Testis (tissue), 3 donors: ENCODE measurements around the gene CBX5. TPM values are rescaled to one million over a fixed set of nuclear protein-coding genes. Genes with fewer than 3 reads are reported as not detected.
A peak's percentile ranks its signal among the peaks of the same experiment; 100 is the strongest.

Experiments used
- DNase-seq: peaks from one replicate; pipeline ENCODE4 v3.0.0-alpha.2; 2019
- H3K27ac ChIP-seq, 2 donors: fragments of 200-600 bp; sonication (generic); one replicate each; pipeline ENCODE4 v1.5.1; 2019
- H3K27me3 ChIP-seq: fragments of 200-600 bp; sonication (generic); one replicate; pipeline ENCODE4 v1.5.1; 2019
- H3K36me3 ChIP-seq: fragments of 200-600 bp; sonication (generic); one replicate; pipeline ENCODE4 v1.5.1; 2017; ENCODE audit warnings: low read depth; ENCODE audit errors: missing control alignments
- H3K4me1 ChIP-seq: fragments of 200-600 bp; sonication (generic); one replicate; pipeline ENCODE4 v1.5.1; 2019
- H3K4me3 ChIP-seq, 2 donors: fragments of 200-600 bp; sonication (generic); one replicate each; pipeline ENCODE4 v1.5.1; 2017 to 2019
- H3K9me3 ChIP-seq: fragments of 200-600 bp; sonication (generic); one replicate; pipeline ENCODE4 v1.5.1; 2017
- POLR2A ChIP-seq: fragments of 450-650 bp; IDR thresholded peaks from one replicate; pipeline ENCODE4 v1.6.1; 2017; ENCODE audit warnings: antibody characterized with exemption, mild to moderate bottlenecking, moderate library complexity
- WGBS, 2 donors: methylation state at CpG; one replicate each; pipeline ENCODE4 v1.1.5; 2018; 5-methylcytosine and 5-hydroxymethylcytosine counted together
- intact Hi-C: fragments of 100-400 bp; cut with DNase I; formaldehyde crosslinking; loops from one replicate; pipeline ENCODE4 v1.15.1; 2023; ENCODE audit warnings: low total_unique reads
- polyA plus RNA-seq: library from polyadenylated mRNA; stranded (reverse); fragments of 350-450 nt; fragmentation: Illumina TruSeq; extraction: RNeasy Lipid Tissue Mini Kit (QIAGEN cat#74804); gene quantifications from one replicate; pipeline ENCODE4 v1.2.3, GENCODE V29; 2014; ENCODE audit warnings: low read depth, low replicate concordance; ENCODE audit not compliant: insufficient read depth
- total RNA-seq, 2 donors: library from RNA; depleted of rRNA; stranded (reverse); fragments of >200 nt; gene quantifications; one replicate each; pipeline ENCODE4 v1.2.3, GENCODE V29; 2016
- TF ChIP-seq, protein P1 (sequence below), 3 experiments: fragments of 450-650 bp in 2 of 3; fragments of 200-600 bp in 1 of 3; sonication (generic) in 1 of 3; IDR thresholded peaks; one replicate each; pipeline ENCODE4 v1.5.1; 2016 to 2019; ENCODE audit warnings: antibody characterized with exemption in 3 of 3, mild to moderate bottlenecking in 2 of 3, moderate library complexity in 1 of 3

CBX5 gene
- total and polyA plus RNA-seq, 3 donors from 2014 or later, result 52.7 to 66.4 (median 63.9) TPM

DNA sequence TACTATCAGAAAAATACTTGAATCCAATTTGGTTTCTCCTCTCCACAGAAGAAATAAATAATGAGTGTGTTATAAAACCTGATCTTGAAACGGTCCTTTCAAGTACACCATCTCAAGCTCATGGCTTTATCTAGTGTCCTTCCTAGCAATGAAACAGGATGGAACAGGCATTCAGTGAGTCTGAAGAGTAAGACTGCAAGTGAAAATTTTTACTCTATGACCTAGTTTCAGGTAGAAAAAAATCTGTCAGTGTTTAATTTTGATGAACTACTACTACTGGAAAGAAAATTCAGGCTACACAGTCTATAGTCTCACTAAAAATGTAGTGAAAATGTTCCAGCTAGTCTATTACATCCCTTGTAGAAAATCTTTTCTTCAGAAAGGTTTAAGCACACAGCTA is 7.7 kb downstream of the CBX5 start:
- 30 to 38% methylated on average over 1 of the region's 1 CpG for WGBS, 2 donors
- H3K27ac ChIP-seq, result no peak overlapping the region
- no peak for DNase-seq
- intact Hi-C loops, result no loop called here
- no peaks in the 10 kb centered on the region for H3K4me1 ChIP-seq
- TF ChIP-seq POLR2A, result no peak
- TF ChIP-seq, protein P1, sequence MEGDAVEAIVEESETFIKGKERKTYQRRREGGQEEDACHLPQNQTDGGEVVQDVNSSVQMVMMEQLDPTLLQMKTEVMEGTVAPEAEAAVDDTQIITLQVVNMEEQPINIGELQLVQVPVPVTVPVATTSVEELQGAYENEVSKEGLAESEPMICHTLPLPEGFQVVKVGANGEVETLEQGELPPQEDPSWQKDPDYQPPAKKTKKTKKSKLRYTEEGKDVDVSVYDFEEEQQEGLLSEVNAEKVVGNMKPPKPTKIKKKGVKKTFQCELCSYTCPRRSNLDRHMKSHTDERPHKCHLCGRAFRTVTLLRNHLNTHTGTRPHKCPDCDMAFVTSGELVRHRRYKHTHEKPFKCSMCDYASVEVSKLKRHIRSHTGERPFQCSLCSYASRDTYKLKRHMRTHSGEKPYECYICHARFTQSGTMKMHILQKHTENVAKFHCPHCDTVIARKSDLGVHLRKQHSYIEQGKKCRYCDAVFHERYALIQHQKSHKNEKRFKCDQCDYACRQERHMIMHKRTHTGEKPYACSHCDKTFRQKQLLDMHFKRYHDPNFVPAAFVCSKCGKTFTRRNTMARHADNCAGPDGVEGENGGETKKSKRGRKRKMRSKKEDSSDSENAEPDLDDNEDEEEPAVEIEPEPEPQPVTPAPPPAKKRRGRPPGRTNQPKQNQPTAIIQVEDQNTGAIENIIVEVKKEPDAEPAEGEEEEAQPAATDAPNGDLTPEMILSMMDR (IDR thresholded peaks at IDR 0.05), result no peak
- no peak overlapping the region for H3K4me3 ChIP-seq
- no peaks in the 10 kb centered on the region for H3K9me3 ChIP-seq
- H3K27me3 ChIP-seq, result no peaks in the 10 kb centered on the region
- no peaks in the 10 kb centered on the region for H3K36me3 ChIP-seq

DNA sequence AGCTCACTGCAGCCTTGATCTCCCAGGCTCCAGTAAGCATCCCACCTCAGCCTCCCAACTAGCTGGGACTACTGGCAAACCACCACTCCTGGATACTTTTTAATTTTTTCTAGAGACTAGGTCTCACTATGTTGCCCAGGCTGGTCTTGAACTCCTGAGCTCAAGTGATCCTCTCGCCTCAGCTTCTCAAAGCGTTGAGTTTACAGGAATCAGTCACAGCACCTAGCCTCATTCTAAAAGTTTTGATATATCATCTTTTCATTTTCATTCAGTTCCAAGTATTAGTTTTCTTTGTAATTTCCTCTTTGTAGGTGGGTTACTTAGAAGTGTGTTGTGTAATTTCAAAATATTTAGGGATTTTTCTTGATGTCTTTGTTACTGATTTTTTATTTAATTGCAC is 9.6 kb downstream of the CBX5 start:
- Histone ChIP-seq H3K9me3 (no peaks in the 10 kb centered on the region), H3K4me1 (no peaks in the 10 kb centered on the region), H3K4me3 (no peak overlapping the region), H3K27me3 (no peaks in the 10 kb centered on the region), H3K36me3 (no peaks in the 10 kb centered on the region), H3K27ac (no peak overlapping the region)
- DNase-seq, result no peak
- intact Hi-C loops, result no loop called here
- 94 to 98% methylated on average over 2 of the region's 2 CpGs for WGBS, 2 donors
- TF ChIP-seq, protein P1 (IDR thresholded peaks at IDR 0.05), result no peak
- no peak for TF ChIP-seq POLR2A

DNA sequence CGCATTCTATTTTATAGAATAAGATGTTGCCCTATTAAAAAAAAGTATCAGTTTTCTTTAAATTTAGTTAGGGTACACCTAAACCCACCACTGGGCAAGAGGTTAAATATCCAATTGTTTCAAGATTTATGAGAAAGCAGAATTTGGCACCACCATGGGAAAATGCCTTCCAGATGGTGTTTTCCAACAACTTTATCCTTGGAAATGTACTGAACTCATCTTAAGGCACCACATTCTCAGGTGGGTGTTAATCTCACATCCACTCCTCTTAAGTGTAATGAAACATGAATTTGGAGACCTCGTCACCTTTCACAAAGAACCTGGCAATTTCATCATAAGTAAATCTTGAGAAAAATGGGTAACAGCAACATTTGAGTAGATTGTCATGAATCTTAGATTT is 13.1 kb downstream of the CBX5 start:
- DNase-seq, result no peak
- Histone ChIP-seq H3K27ac (no peak overlapping the region), H3K4me3 (no peak overlapping the region), H3K27me3 (no peaks in the 10 kb centered on the region), H3K36me3 (no peaks in the 10 kb centered on the region), H3K9me3 (no peaks in the 10 kb centered on the region), H3K4me1 (peaks cover 15% of the 10 kb centered on the region)
- TF ChIP-seq, protein P1 (IDR thresholded peaks at IDR 0.05), result no peak
- TF ChIP-seq POLR2A, result no peak
- intact Hi-C loops, result no loop called here
- WGBS, 2 donors, result 91 to 99% methylated on average over 2 of the region's 2 CpGs

DNA sequence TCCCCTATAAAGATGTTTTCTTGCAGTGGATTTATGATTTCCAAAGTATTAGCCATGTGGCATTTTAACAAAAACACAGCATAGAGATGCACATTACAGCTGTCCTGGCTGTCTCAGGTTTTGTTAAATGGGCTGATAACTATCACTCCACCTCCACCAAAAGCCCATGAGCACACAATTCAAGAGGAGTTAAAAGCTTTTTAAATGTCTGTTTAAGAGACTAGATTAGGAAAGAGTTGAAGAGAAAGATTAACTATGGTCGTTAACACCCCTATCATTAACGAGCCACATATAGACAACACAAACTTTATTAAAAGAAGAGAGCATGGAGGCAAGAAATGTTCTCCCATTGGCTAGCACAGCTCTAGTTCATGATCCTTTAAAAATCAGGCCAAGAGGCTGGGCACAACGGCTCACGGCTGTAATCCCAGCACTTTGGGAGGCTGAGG is 14.5 kb downstream of the CBX5 start:
- no peaks in the 10 kb centered on the region for H3K9me3 ChIP-seq
- DNase-seq, result no peak
- no peaks in the 10 kb centered on the region for H3K36me3 ChIP-seq
- H3K4me3 ChIP-seq, result no peak overlapping the region
- intact Hi-C loops, result no loop called here
- peaks cover 26% of the 10 kb centered on the region for H3K4me1 ChIP-seq
- no peaks in the 10 kb centered on the region for H3K27me3 ChIP-seq
- no peak for TF ChIP-seq POLR2A
- TF ChIP-seq, protein P1 (IDR thresholded peaks at IDR 0.05), result no peak
- H3K27ac ChIP-seq, result no peak overlapping the region
- 84 to 86% methylated on average over 4 of the region's 4 CpGs for WGBS, 2 donors

DNA sequence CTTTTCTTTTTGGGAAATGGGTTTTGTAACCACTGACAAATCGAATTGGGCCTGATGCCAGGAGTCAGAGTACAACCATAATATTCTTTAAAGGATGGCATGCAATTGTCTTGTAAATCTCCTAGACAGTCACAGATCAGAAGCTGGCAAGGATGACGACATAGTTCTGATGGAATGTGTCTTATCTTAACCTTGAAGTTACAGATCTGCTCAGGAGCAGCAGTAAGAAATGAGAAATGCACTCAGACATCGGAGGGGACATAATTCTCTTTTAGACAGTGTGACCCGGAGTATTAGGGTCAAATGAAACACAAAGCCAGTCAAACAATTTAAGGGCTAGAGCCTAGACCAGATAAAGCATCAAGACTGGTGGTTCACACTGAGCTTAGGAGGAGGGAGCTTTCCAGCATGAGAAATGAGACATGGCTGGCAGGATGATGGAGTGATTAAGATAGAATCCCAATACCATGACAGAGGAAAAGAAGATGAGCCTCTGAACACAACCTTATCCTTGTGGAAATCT is 17.5 kb downstream of the CBX5 start:
- H3K27me3 ChIP-seq, result no peaks in the 10 kb centered on the region
- 26 to 47% methylated on average over 4 of the region's 4 CpGs for WGBS, 2 donors

More for the DNA sequence above, 17.5 kb downstream of the CBX5 start:
- TF ChIP-seq, protein P1 (IDR thresholded peaks at IDR 0.05), result no peak
- H3K27ac ChIP-seq, result peak overlapping the region; percentile 64 to 68
- H3K4me3 ChIP-seq, result no peak overlapping the region
- no peaks in the 10 kb centered on the region for H3K36me3 ChIP-seq
- H3K9me3 ChIP-seq, result no peaks in the 10 kb centered on the region
- peak; percentile 67 for DNase-seq
- H3K4me1 ChIP-seq, result peaks cover 43% of the 10 kb centered on the region
- intact Hi-C loops, result no loop called here
